Limb (tissue), 2 donors: ENCODE results near the gene GFER.

Source experiments
- DNase-seq, 2 donors: peaks; one replicate each; pipeline ENCODE4 v3.0.0-alpha.2; 2016; ENCODE audit errors: extremely low spot score in 2 of 2

GFER gene

GRCh38 chr16:1974157-1975070, 9.6 kb upstream of the GFER start:
- DNase-seq = no peak

GRCh38 chr16:1975432-1976215, 8.4 kb upstream of the GFER start:
- DNase-seq = no peak

- no peak for DNase-seq
Observed at GRCh38 chr16:1976216-1976520, 7.8 kb upstream of the GFER start.

GRCh38 chr16:1976951-1977874, 6.8 kb upstream of the GFER start:
- DNase-seq = no peak

GRCh38 chr16:1977875-1978268, 6.1 kb upstream of the GFER start:
- DNase-seq = no peak

GRCh38 chr16:1978476-1979120, 5.4 kb upstream of the GFER start:
- no peak for DNase-seq

GRCh38 chr16:1979271-1980029, 4.5 kb upstream of the GFER start:
- DNase-seq = no peak

GRCh38 chr16:1980030-1980769, 3.8 kb upstream of the GFER start:
- DNase-seq = peak in 1 of 2 donors; percentile 66

GRCh38 chr16:1980770-1981087, 3.3 kb upstream of the GFER start:
- DNase-seq = no peak

- DNase-seq = no peak
Observed at GRCh38 chr16:1981398-1981836, 2.6 kb upstream of the GFER start, which contains the start of gene NOXO1. TSS of gene NOXO1 (minus strand) at chr16:1981469. CDS start at chr16:1981179, 290 bp downstream.

GRCh38 chr16:1982013-1982433, 2.0 kb upstream of the GFER start:
- DNase-seq = no peak

GRCh38 chr16:1982991-1983543, 926 bp upstream of the GFER start:
- DNase-seq = no peak

- DNase-seq = no peak
Observed at GRCh38 chr16:1984347-1985225, 593 bp downstream of the GFER start.

GRCh38 chr16:1985466-1986150, 1.6 kb downstream of the GFER start:
- no peak for DNase-seq

GRCh38 chr16:1987198-1987597, 3.2 kb downstream of the GFER start:
- DNase-seq = no peak

GRCh38 chr16:1989209-1990100, 5.5 kb downstream of the GFER start, which contains the start of gene SYNGR3:
TSS of gene SYNGR3 (plus strand) at chr16:1989970. CDS start at chr16:1990103, 133 bp downstream.
- no peak for DNase-seq

GRCh38 chr16:1990101-1990350, 6.0 kb downstream of the GFER start:
- DNase-seq = no peak
